ENCODE measurements around the gene MXRA7.
"Not testable (repeated sequence)": the region's sequence is repeated elsewhere in the genome, so short reads cannot be mapped to it uniquely, and the experiment has no call there.

The MXRA7 gene

GRCh38 chr17:76709951-76710862 lies 558 bp downstream of the MXRA7 start:
- ChIA-PET CTCF (interaction anchor here (0.6 to 9.8 kb wide), 13 partner anchors 9 to 696 kb away, joined by 3 to 175 read pairs (median 3); partner anchors contain the start of genes JMJD6 and METTL23), POLR2A (interaction anchor here (0.6 to 3.5 kb wide), 13 partner anchors 9 to 386 kb away, joined by 3 to 22 read pairs (median 7); no protein-coding TSS in a partner anchor)
- Histone ChIP-seq H3K27ac (ENCODE audit: extremely low read depth, low read depth, low read length) (peak overlapping the region; percentile 87), H3K4me3 (ENCODE audit: low read depth, low read length) (peak overlapping the region; percentile 65), H3K36me3 (ENCODE audit: control insufficient read depth in 2 of 2, insufficient read depth in 1 of 2, low read length in 2 of 2) (peaks cover 6 to 40% of the 10 kb centered on the region in 2 experiments; a peak in 2 of 3 replicates), H3K4me1 (ENCODE audit: control insufficient read depth, insufficient read depth, low read length) (peaks cover 28% of the 10 kb centered on the region)
- H3K9me3 ChIP-seq (ENCODE audit: control insufficient read depth, insufficient read depth, low read depth, low read length): not testable (repeated sequence)
- TF ChIP-seq SP3 (tag by site-specific recombination; IDR thresholded peaks at IDR 0.05): peak; percentile 9; the same call in 1 of the 2 replicates
- TF ChIP-seq GLIS2 (tag by site-specific recombination; IDR thresholded peaks at IDR 0.05): peak; percentile 9; the same call in 1 of the 2 replicates
- TF ChIP-seq IKZF3 (tag by site-specific recombination; IDR thresholded peaks at IDR 0.05): peak; percentile 41
- TF ChIP-seq SP2 (tag by site-specific recombination; IDR thresholded peaks at IDR 0.05): peak; percentile 51
- TF ChIP-seq KLF9 (tag by site-specific recombination; IDR thresholded peaks at IDR 0.05; ENCODE audit: low read depth): peak; percentile 33; the same call in 1 of the 2 replicates
- TF ChIP-seq EGR2 (tag by site-specific recombination; IDR thresholded peaks at IDR 0.05; ENCODE audit: low read depth): peak; percentile 55
- peak; percentile 47; the same call in 1 of the 2 replicates for TF ChIP-seq YY2 (tag by site-specific recombination; IDR thresholded peaks at IDR 0.05)
- TF ChIP-seq ZNF335 (tag by site-specific recombination; conservative IDR thresholded peaks at IDR 0.05): peak; percentile 26; the same call in 1 of the 2 replicates
- peak; percentile 61 for TF ChIP-seq PATZ1 (tag by site-specific recombination; IDR thresholded peaks at IDR 0.05)
- TF ChIP-seq ZBTB20 (tag by site-specific recombination; IDR thresholded peaks at IDR 0.05): peak; percentile 57; the same call in 1 of the 2 replicates
- peak; percentile 62 for TF ChIP-seq KLF8 (tag by site-specific recombination; IDR thresholded peaks at IDR 0.05)
- TF ChIP-seq ZFHX2 (tag by site-specific recombination; conservative IDR thresholded peaks at IDR 0.05): peak; percentile 50
- peak; percentile 45; the same call in 1 of the 2 replicates for TF ChIP-seq ZBTB10 (tag by site-specific recombination; IDR thresholded peaks at IDR 0.05)
- 0 out of 2 replicates have a peak, but pooled peaks have one; percentile 18 for TF ChIP-seq KLF1 (tag by site-specific recombination; IDR thresholded peaks at IDR 0.05)
- peak; percentile 36; the same call in 1 of the 2 replicates for TF ChIP-seq KLF10 (tag by site-specific recombination; IDR thresholded peaks at IDR 0.05)
- TF ChIP-seq ZIC2 (tag by site-specific recombination; IDR thresholded peaks at IDR 0.05): 0 out of 2 replicates have a peak, but pooled peaks have one; percentile 6
- TF ChIP-seq SP7 (tag by site-specific recombination; IDR thresholded peaks at IDR 0.05): peak; percentile 14; the same call in 1 of the 2 replicates
- TF ChIP-seq ZBTB26 (tag by site-specific recombination; optimal IDR thresholded peaks at IDR 0.05): peak; percentile 69

Data from HEK293 (cell line).